ENCODE data around the gene LYRM4.

DNA sequence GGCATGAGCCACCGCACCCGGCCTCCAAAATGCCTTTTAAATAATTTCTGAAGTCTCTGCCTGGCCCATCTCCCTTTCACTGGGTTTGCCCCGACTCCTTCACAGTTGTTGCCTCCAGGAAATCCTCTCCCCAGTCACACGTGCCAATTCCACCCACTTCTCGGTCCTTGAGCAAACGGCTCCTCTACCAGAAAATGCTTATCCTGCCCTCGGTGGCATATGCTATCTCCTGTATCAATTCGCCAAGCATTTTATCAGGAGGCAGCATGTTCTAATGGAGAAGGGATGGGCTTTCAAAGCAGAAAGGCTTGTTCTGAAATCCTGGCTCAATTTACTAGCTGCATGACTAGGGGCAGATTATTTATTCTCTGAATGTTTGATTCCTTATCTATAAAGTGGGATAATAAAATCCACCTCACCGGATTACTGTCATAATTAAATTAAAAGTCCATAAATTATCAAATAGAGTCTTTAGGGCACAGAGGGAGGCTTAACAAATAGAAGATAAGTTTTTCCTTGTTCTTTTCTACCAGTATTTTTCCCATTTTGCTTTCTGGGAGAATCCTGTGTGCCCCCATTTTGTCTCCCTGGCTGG lies 109.3 kb downstream of the LYRM4 start:
- TF ChIP-seq, protein P1, sequence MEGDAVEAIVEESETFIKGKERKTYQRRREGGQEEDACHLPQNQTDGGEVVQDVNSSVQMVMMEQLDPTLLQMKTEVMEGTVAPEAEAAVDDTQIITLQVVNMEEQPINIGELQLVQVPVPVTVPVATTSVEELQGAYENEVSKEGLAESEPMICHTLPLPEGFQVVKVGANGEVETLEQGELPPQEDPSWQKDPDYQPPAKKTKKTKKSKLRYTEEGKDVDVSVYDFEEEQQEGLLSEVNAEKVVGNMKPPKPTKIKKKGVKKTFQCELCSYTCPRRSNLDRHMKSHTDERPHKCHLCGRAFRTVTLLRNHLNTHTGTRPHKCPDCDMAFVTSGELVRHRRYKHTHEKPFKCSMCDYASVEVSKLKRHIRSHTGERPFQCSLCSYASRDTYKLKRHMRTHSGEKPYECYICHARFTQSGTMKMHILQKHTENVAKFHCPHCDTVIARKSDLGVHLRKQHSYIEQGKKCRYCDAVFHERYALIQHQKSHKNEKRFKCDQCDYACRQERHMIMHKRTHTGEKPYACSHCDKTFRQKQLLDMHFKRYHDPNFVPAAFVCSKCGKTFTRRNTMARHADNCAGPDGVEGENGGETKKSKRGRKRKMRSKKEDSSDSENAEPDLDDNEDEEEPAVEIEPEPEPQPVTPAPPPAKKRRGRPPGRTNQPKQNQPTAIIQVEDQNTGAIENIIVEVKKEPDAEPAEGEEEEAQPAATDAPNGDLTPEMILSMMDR (IDR thresholded peaks at IDR 0.05 in 4 of 5, conservative IDR thresholded peaks at IDR 0.05 in 1 of 5): no peak
- no peak for TF ChIP-seq POLR2A (IDR thresholded peaks at IDR 0.05)

All from gastrocnemius medialis (tissue), 4 donors.